HG02759 (cell line): ENCODE results near the gene ALG9.
"Not testable (repeated sequence)": the region's sequence is repeated elsewhere in the genome, so short reads cannot be mapped to it uniquely, and the experiment has no call there.

Experiments used
- ATAC-seq: cut with Tn5 transposase; IDR thresholded peaks from one replicate; pipeline ENCODE4 v1.9.1; 2021; ENCODE audit warnings: mild to moderate bottlenecking, moderate library complexity; ENCODE audit not compliant: unreplicated experiment

Gene ALG9

GRCh38 chr11:111870886-111871692 is at the start of gene ALG9:
TSS of gene ALG9 (minus strand) at chr11:111871581. CDS start at chr11:111871482, 99 bp downstream.
- peak; percentile 94 for ATAC-seq

- ATAC-seq = no peak
Measured at GRCh38 chr11:111920908-111921307, 49.5 kb upstream of the ALG9 start.

GRCh38 chr11:111918390-111919256 is 47.2 kb upstream of the ALG9 start, which contains the start of gene C11orf52:
TSS of gene C11orf52 (plus strand) at chr11:111918913. CDS start at chr11:111918973, 60 bp downstream.
- ATAC-seq = no peak

GRCh38 chr11:111917788-111918187 is 46.4 kb upstream of the ALG9 start:
- no peak for ATAC-seq

- no peak for ATAC-seq
Measured at GRCh38 chr11:111917312-111917711, 45.9 kb upstream of the ALG9 start.

- ATAC-seq = no peak
Measured at GRCh38 chr11:111916768-111917167, 45.4 kb upstream of the ALG9 start.

- ATAC-seq = no peak
Measured at GRCh38 chr11:111913997-111914396, 42.6 kb upstream of the ALG9 start.

GRCh38 chr11:111913031-111913861 is 41.9 kb upstream of the ALG9 start:
- no peak for ATAC-seq

GRCh38 chr11:111912535-111912934 is 41.2 kb upstream of the ALG9 start, which contains the start of gene HSPB2:
TSS of gene HSPB2 (plus strand) at chr11:111912734. CDS start at chr11:111912830, 96 bp downstream.
- ATAC-seq = no peak

- no peak for ATAC-seq
Measured at GRCh38 chr11:111911563-111912401, 40.4 kb upstream of the ALG9 start, which contains the start of gene CRYAB. TSS of gene CRYAB (minus strand) at chr11:111911770. CDS start at chr11:111911724, 46 bp downstream.

GRCh38 chr11:111910676-111911562 is 39.5 kb upstream of the ALG9 start:
- no peak for ATAC-seq

- ATAC-seq = no peak
Measured at GRCh38 chr11:111909378-111909777, 38.0 kb upstream of the ALG9 start.

- no peak for ATAC-seq
Measured at GRCh38 chr11:111908639-111909305, 37.4 kb upstream of the ALG9 start.

- ATAC-seq = no peak
Measured at GRCh38 chr11:111906680-111907079, 35.3 kb upstream of the ALG9 start.

GRCh38 chr11:111905411-111905810 is 34.0 kb upstream of the ALG9 start:
- ATAC-seq = no peak

GRCh38 chr11:111886844-111887243 is 15.5 kb upstream of the ALG9 start:
- ATAC-seq = no peak

- ATAC-seq = no peak
Measured at GRCh38 chr11:111886032-111886431, 14.7 kb upstream of the ALG9 start.

- not testable (repeated sequence) for ATAC-seq
Measured at GRCh38 chr11:111885053-111885452, 13.7 kb upstream of the ALG9 start.
